BJ (cell line): ENCODE data around the gene CELF5. TPM values are rescaled to one million over a fixed set of nuclear protein-coding genes. Genes with fewer than 3 reads are reported as not detected.

Experiments used
- CTCF ChIA-PET: fragments of 350-600 bp; formaldehyde crosslinking; extraction: SDS; loops from one replicate; lab custom pipeline; 2021; ENCODE audit warnings: antibody characterized with exemption, inconsistent platforms; lab: Yijun Ruan, JAX
- POLR2A ChIA-PET: fragments of 300-600 bp; sonication (Branson Sonifier 250); formaldehyde crosslinking; extraction: SDS; loops from one replicate; lab custom pipeline; 2021; ENCODE audit warnings: antibody characterized with exemption; lab: Charles Lee
- DNase-seq: peaks from one replicate; pipeline ENCODE4 v3.0.0-alpha.2; 2011; ENCODE audit warnings: low read depth
- H3K27me3 ChIP-seq: 2 replicates; pipeline ENCODE4 v1.6.0; 2011; ENCODE audit warnings: low read length; ENCODE audit not compliant: control insufficient read depth, insufficient read depth
- H3K36me3 ChIP-seq: 2 replicates; pipeline ENCODE4 v1.5.1; 2011; ENCODE audit warnings: low read length; ENCODE audit not compliant: control insufficient read depth, insufficient read depth
- H3K4me3 ChIP-seq: 2 replicates; pipeline ENCODE4 v1.5.1; 2011; ENCODE audit warnings: low read depth, mild to moderate bottlenecking, control low read depth, low read length
- CTCF ChIP-seq: IDR thresholded peaks from 2 replicates; pipeline ENCODE4 v1.5.1; 2011; ENCODE audit warnings: low read depth, mild to moderate bottlenecking, control low read depth, inconsistent platforms, low read length, moderate library complexity; ENCODE audit not compliant: insufficient read depth
- polyA plus RNA-seq: library from polyadenylated mRNA; depleted of rRNA; stranded (reverse); fragments of >200 nt; gene quantifications from 2 replicates; pipeline ENCODE4 v1.2.3, GENCODE V29; 2011

Gene CELF5
- polyA plus RNA-seq, 1 experiment, result 0.18 TPM

GRCh38 chr19:3323026-3323425 is 98.6 kb downstream of the CELF5 start:
- Histone ChIP-seq H3K4me3 (no peak overlapping the region), H3K27me3 (peaks cover 6% of the 10 kb centered on the region; the same call in 1 of the 2 replicates), H3K36me3 (no peaks in the 10 kb centered on the region)
- no peak for DNase-seq
- CTCF ChIA-PET, result interaction anchor here (1.0 to 1.7 kb wide), 6 partner anchors 18 to 161 kb away, joined by 3 to 11 read pairs (median 6); no protein-coding TSS in a partner anchor
- TF ChIP-seq CTCF, result no peak
- POLR2A ChIA-PET, result no interaction called here

- Histone ChIP-seq H3K36me3 (no peaks in the 10 kb centered on the region), H3K4me3 (no peak overlapping the region), H3K27me3 (peaks cover 6% of the 10 kb centered on the region; the same call in 1 of the 2 replicates)
- ChIA-PET POLR2A (no interaction called here), CTCF (interaction anchor here (1.0 to 1.7 kb wide), 6 partner anchors 18 to 161 kb away, joined by 3 to 11 read pairs (median 6); no protein-coding TSS in a partner anchor)
- no peak for TF ChIP-seq CTCF
- DNase-seq, result no peak
Measured at GRCh38 chr19:3323658-3324057, 99.2 kb downstream of the CELF5 start.

GRCh38 chr19:3324405-3324856 is 100.0 kb downstream of the CELF5 start:
- peak; percentile 83 for TF ChIP-seq CTCF
- H3K4me3 ChIP-seq, result no peak overlapping the region
- H3K36me3 ChIP-seq, result no peaks in the 10 kb centered on the region
- POLR2A ChIA-PET, result no interaction called here
- CTCF ChIA-PET, result interaction anchor here (1.4 to 4.7 kb wide), 5 partner anchors 19 to 160 kb away, joined by 6 to 62 read pairs (median 11); no protein-coding TSS in a partner anchor
- no peak for DNase-seq
- peaks cover 6% of the 10 kb centered on the region; the same call in 1 of the 2 replicates for H3K27me3 ChIP-seq

- POLR2A ChIA-PET, result no interaction called here
- no peak for TF ChIP-seq CTCF
- no peak for DNase-seq
- H3K36me3 ChIP-seq, result no peaks in the 10 kb centered on the region
- CTCF ChIA-PET, result interaction anchor here (0.8 to 4.7 kb wide), 7 partner anchors 20 to 159 kb away, joined by 3 to 62 read pairs (median 6); partner anchors contain the start of gene SMIM44
- no peak overlapping the region for H3K4me3 ChIP-seq
- H3K27me3 ChIP-seq, result peaks cover 6% of the 10 kb centered on the region; the same call in 1 of the 2 replicates
Measured at GRCh38 chr19:3325451-3325850, 101.0 kb downstream of the CELF5 start.

- POLR2A ChIA-PET, result no interaction called here
- CTCF ChIA-PET, result interaction anchor here (4.0 to 4.7 kb wide), 3 partner anchors 101 to 156 kb away, joined by 41 to 62 read pairs (median 43); partner anchors contain the start of gene SMIM44
- no peak overlapping the region for H3K4me3 ChIP-seq
- no peaks in the 10 kb centered on the region for H3K36me3 ChIP-seq
- no peak for DNase-seq
- no peaks in the 10 kb centered on the region for H3K27me3 ChIP-seq
- no peak for TF ChIP-seq CTCF
Measured at GRCh38 chr19:3328743-3329142, 104.3 kb downstream of the CELF5 start.
